DOHH2 (cell line): ENCODE data around the gene SLC1A2.

ENCODE experiments used
- CTCF ChIP-seq: fragments of 200-600 bp; sonication (generic); IDR thresholded peaks from one replicate; pipeline ENCODE4 v1.5.1; 2014; ENCODE audit warnings: antibody characterized with exemption, mild to moderate bottlenecking, low read depth, low read length; ENCODE audit not compliant: poor library complexity, severe bottlenecking
- EZH2phosphoT487 ChIP-seq: fragments of 200-600 bp; sonication (generic); IDR thresholded peaks from 2 replicates; pipeline ENCODE4 v1.6.1; 2017; ENCODE audit warnings: borderline replicate concordance, mild to moderate bottlenecking, antibody characterized with exemption, low read length, moderate library complexity, mixed read lengths

- TF ChIP-seq CTCF (no peak), EZH2phosphoT487 (no peak)
These were observed 142.8 kb downstream of the SLC1A2 start for GRCh38 chr11:35276396-35277145.
